Natural killer cell (primary cell): Measurements from ENCODE around the gene PDIA6. TPM values are rescaled to one million over a fixed set of nuclear protein-coding genes. Genes with fewer than 3 reads are reported as not detected.

Experiments used
- ATAC-seq, 3 donors: fragments of 150-1000 bp in 2 of 3; fragments of 200-7000 bp in 1 of 3; cut with Tn5 transposase; 1 replicate in 1 of 3; 2 replicates in 2 of 3; pipeline ENCODE4 v1.10.0; 2021; ENCODE audit warnings: mild to moderate bottlenecking in 2 of 3, moderate library complexity in 2 of 3
- DNase-seq, 2 donors: peaks; one replicate each; pipeline versions ENCODE4 v3.0.0 to v3.0.0-alpha.2; 2013 to 2021; ENCODE audit warnings: mixed read lengths in 1 of 2
- H3K27ac ChIP-seq: one replicate; pipeline ENCODE4 v1.5.1; 2013; ENCODE audit warnings: mild to moderate bottlenecking, low read length
- H3K27me3 ChIP-seq: one replicate; pipeline ENCODE4 v1.6.1; 2013; ENCODE audit warnings: low read length; ENCODE audit not compliant: control insufficient read depth, insufficient read depth
- H3K36me3 ChIP-seq: one replicate; pipeline ENCODE4 v1.6.1; 2013; ENCODE audit warnings: low read length; ENCODE audit not compliant: control insufficient read depth, insufficient read depth
- H3K4me1 ChIP-seq: one replicate; pipeline ENCODE4 v1.6.1; 2013; ENCODE audit warnings: low read length; ENCODE audit not compliant: control insufficient read depth, insufficient read depth
- H3K4me3 ChIP-seq: one replicate; pipeline ENCODE4 v1.5.1; 2013; ENCODE audit warnings: low read length
- H3K9me3 ChIP-seq: one replicate; pipeline ENCODE4 v1.6.1; 2013; ENCODE audit warnings: low read length; ENCODE audit not compliant: control insufficient read depth, insufficient read depth
- H3K27ac Mint-ChIP-seq, 2 donors: one replicate each; pipeline ENCODE4 v1.8.0; 2022; ENCODE audit warnings: mild to moderate bottlenecking in 2 of 2, mixed read lengths in 2 of 2, moderate library complexity in 1 of 2
- H3K27me3 Mint-ChIP-seq, 2 donors: one replicate each; pipeline ENCODE4 v1.8.0; 2022; ENCODE audit warnings: low read depth in 2 of 2, mixed read lengths in 2 of 2
- H3K36me3 Mint-ChIP-seq: one replicate; pipeline ENCODE4 v1.8.0; 2022; ENCODE audit warnings: mixed read lengths
- H3K4me1 Mint-ChIP-seq, 2 donors: one replicate each; pipeline ENCODE4 v1.8.0; 2022; ENCODE audit warnings: mixed read lengths in 2 of 2
- H3K4me3 Mint-ChIP-seq: one replicate; pipeline ENCODE4 v1.8.0; 2022; ENCODE audit warnings: mild to moderate bottlenecking, moderate library complexity, mixed read lengths
- H3K9me3 Mint-ChIP-seq, 2 donors: one replicate each; pipeline ENCODE4 v1.8.0; 2022; ENCODE audit warnings: mixed read lengths in 2 of 2
- CTCF ChIP-seq: fragments of 200-600 bp; IDR thresholded peaks from one replicate; pipeline ENCODE4 v1.8.0; 2022; ENCODE audit warnings: antibody characterized with exemption
- WGBS: methylation state at CpG from one replicate; pipeline ENCODE4 v1.1.7; 2013; ENCODE audit warnings: missing lambda C conversion rate; ENCODE audit not compliant: insufficient coverage; 5-methylcytosine and 5-hydroxymethylcytosine counted together
- intact Hi-C: fragments of 100-400 bp; cut with micrococcal nuclease; formaldehyde crosslinking; loops from one replicate; pipeline ENCODE4 v1.14.2; 2022
- total RNA-seq, 4 donors: library from RNA; stranded (reverse); fragments of 120-200 nt in 1 of 4; gene quantifications; one replicate each; pipeline versions ENCODE4 v1.2.3 to v1.2.4, GENCODE V29; 2013 to 2022

The PDIA6 gene
- total RNA-seq, 3 donors from 2014 or later (not counting 1 experiment from before 2014, with no cell fraction given), result 57.4 to 81.2 (median 58.7) TPM

DNA sequence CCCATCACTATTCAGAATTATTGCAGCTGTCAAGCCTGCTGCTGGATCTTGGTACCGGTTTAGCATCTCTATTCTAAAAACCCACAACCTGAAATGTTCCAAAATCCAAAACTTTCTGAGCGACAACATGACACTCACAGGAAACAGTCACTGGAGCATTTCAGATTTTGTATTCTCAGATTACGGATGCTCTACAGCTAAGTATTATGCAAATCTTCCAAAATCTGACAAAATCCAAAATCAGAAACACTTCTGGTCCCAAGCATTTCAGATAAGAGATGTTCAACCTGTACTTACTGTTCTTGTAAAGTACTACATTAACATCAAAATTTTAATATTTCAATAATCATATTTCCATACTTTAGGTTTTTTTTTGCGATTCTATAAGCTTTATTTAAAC is 12.4 kb downstream of the PDIA6 start:
- intact Hi-C loops, result no loop called here
- no peak overlapping the region for H3K4me3 Mint-ChIP-seq
- Histone ChIP-seq H3K9me3 (no peaks in the 10 kb centered on the region), H3K36me3 (peaks cover 42% of the 10 kb centered on the region), H3K27me3 (no peaks in the 10 kb centered on the region), H3K27ac (no peak overlapping the region), H3K4me3 (no peak overlapping the region), H3K4me1 (no peaks in the 10 kb centered on the region)
- H3K27ac Mint-ChIP-seq, result peak overlapping the region in 1 of 2 donors; percentile 48
- peaks cover 12% of the 10 kb centered on the region for H3K36me3 Mint-ChIP-seq
- H3K4me1 Mint-ChIP-seq, result peaks cover 26 to 27% of the 10 kb centered on the region in 2 donors
- DNase-seq, result no peak
- H3K9me3 Mint-ChIP-seq, result no peaks in the 10 kb centered on the region
- H3K27me3 Mint-ChIP-seq, result no peaks in the 10 kb centered on the region
- TF ChIP-seq CTCF, result no peak
- no peak for ATAC-seq
- 94% methylated on average over 3 of the region's 4 CpGs for WGBS

DNA sequence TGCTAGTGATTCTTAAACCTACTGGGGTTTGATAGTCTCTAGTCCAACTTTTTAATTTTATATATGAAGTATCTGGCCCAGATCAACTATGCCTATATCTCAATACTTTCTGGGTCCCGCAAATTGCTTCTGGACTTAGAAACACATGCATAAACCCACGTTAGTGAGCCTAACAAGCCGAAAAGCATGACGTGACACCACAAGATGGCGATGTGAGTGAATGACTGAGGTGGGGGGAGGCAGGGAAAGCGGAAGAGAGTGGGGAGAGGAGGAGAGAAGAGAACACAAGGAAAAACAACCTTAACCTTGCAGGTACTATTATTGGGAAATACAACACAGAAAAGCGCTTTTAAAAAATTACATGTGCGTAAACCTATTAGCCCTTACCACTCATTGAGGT is 13.8 kb downstream of the PDIA6 start:
- Histone ChIP-seq H3K9me3 (no peaks in the 10 kb centered on the region), H3K27ac (no peak overlapping the region), H3K27me3 (no peaks in the 10 kb centered on the region), H3K36me3 (peaks cover 49% of the 10 kb centered on the region), H3K4me1 (no peaks in the 10 kb centered on the region), H3K4me3 (no peak overlapping the region)
- no peak overlapping the region for H3K4me3 Mint-ChIP-seq
- H3K27me3 Mint-ChIP-seq, result no peaks in the 10 kb centered on the region
- H3K27ac Mint-ChIP-seq, result peak overlapping the region in 1 of 2 donors; percentile 24
- no peaks in the 10 kb centered on the region for H3K9me3 Mint-ChIP-seq
- DNase-seq, result no peak
- 82% methylated on average over 6 of the region's 8 CpGs for WGBS
- H3K4me1 Mint-ChIP-seq, result peaks cover 26 to 27% of the 10 kb centered on the region in 2 donors
- H3K36me3 Mint-ChIP-seq, result peaks cover 12% of the 10 kb centered on the region
- no peak for ATAC-seq
- TF ChIP-seq CTCF, result no peak
- intact Hi-C loops, result no loop called here

- intact Hi-C loops, result no loop called here
- ATAC-seq, result no peak
- Mint-ChIP-seq H3K4me1 (peaks cover 16 to 18% of the 10 kb centered on the region in 2 donors), H3K27ac (peak overlapping the region in 1 of 2 donors; percentile 5), H3K9me3 (no peaks in the 10 kb centered on the region), H3K4me3 (no peak overlapping the region), H3K36me3 (peaks cover 16% of the 10 kb centered on the region), H3K27me3 (no peaks in the 10 kb centered on the region)
- no peaks in the 10 kb centered on the region for H3K9me3 ChIP-seq
- WGBS, result 97% methylated on average over 2 of the region's 2 CpGs
- H3K4me3 ChIP-seq, result no peak overlapping the region
- no peak for DNase-seq
- peaks cover 63% of the 10 kb centered on the region for H3K36me3 ChIP-seq
- H3K4me1 ChIP-seq, result no peaks in the 10 kb centered on the region
- no peak for TF ChIP-seq CTCF
- H3K27ac ChIP-seq, result no peak overlapping the region
- no peaks in the 10 kb centered on the region for H3K27me3 ChIP-seq
Measured at GRCh38 chr2:10796703-10797102, 15.9 kb downstream of the PDIA6 start.

- Histone ChIP-seq H3K9me3 (no peaks in the 10 kb centered on the region), H3K27me3 (no peaks in the 10 kb centered on the region), H3K27ac (no peak overlapping the region), H3K36me3 (peaks cover 61% of the 10 kb centered on the region), H3K4me3 (no peak overlapping the region), H3K4me1 (no peaks in the 10 kb centered on the region)
- H3K36me3 Mint-ChIP-seq, result peaks cover 20% of the 10 kb centered on the region
- H3K27ac Mint-ChIP-seq, result peak overlapping the region in 1 of 2 donors; percentile 56
- no peak for TF ChIP-seq CTCF
- DNase-seq (no peak), ATAC-seq (no peak)
- intact Hi-C loops, result no loop called here
- no peak overlapping the region for H3K4me3 Mint-ChIP-seq
- no peaks in the 10 kb centered on the region for H3K9me3 Mint-ChIP-seq
- H3K4me1 Mint-ChIP-seq, result peaks cover 21 to 28% of the 10 kb centered on the region in 2 donors
- WGBS, result 71% methylated on average over 7 of the region's 7 CpGs
- H3K27me3 Mint-ChIP-seq, result no peaks in the 10 kb centered on the region
Measured at GRCh38 chr2:10795508-10796046, 17.0 kb downstream of the PDIA6 start.
